ENCODE data around the gene TBC1D32. TPM values are rescaled to one million over a fixed set of nuclear protein-coding genes. Genes with fewer than 3 reads are reported as not detected.

Gene TBC1D32
- polyA plus RNA-seq, 1 of the 3 experiments (the other 2 are of a cell fraction) = 2.3 TPM

DNA sequence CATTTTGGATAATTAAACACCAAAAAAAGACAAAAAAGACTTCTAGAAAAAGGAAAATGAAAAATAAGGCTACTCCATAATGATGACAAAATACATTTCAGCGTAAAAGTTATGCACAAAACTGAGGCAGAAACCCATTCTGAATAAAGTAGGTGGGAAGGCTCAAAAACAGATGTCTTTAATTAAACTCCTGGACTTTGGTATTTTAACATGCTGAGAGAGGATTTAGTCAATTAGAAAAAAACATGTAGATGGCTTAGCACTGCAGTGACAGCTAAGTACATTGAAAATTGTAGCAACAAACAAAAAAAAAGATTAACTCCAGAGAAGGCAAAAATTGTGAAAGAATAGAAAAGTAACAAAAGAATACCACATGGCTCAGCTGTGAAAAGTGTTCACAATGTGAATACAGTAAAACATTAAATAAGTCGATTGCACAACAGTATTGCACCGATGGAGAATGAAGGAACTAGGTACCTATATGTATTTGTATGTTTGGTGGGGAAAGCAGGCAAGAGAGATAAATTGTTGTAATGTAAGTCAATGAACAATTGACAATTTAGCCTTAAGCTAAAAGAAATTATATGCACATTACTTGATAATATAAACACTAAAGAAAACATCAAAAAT is 59.5 kb downstream of the TBC1D32 start:
- no peaks in the 10 kb centered on the region for H3K9me3 ChIP-seq
- H3K9ac ChIP-seq = no peak overlapping the region
- TF ChIP-seq, protein P1, sequence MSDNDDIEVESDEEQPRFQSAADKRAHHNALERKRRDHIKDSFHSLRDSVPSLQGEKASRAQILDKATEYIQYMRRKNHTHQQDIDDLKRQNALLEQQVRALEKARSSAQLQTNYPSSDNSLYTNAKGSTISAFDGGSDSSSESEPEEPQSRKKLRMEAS (IDR thresholded peaks at IDR 0.05; ENCODE audit: low read depth) = no peak
- no peak for DNase-seq
- no peak overlapping the region for H2AFZ ChIP-seq (ENCODE audit: low read depth)
- no peaks in the 10 kb centered on the region for H4K20me1 ChIP-seq (ENCODE audit: insufficient read depth)
- no peaks in the 10 kb centered on the region for H3F3A ChIP-seq (replicated peaks; ENCODE audit: insufficient read depth)
- no peak overlapping the region for H3K27ac ChIP-seq (ENCODE audit: low read depth in 2 of 2, low read length in 1 of 2)
- 92% methylated on average over 3 of the region's 3 CpGs for WGBS (ENCODE audit: low lambda C conversion rate)
- no peaks in the 10 kb centered on the region for H3K79me2 ChIP-seq (ENCODE audit: insufficient read depth)
- peaks cover 2 to 4% of the 10 kb centered on the region in 2 experiments for H3K36me3 ChIP-seq (replicated peaks in 1 of 2; ENCODE audit: control insufficient read depth in 1 of 2, insufficient read depth in 2 of 2, low read length in 1 of 2)
- no peaks in the 10 kb centered on the region for H3K9me2 ChIP-seq
- ChIA-PET CTCF (interaction anchor here (1.2 kb wide), 1 partner anchor 9 kb away, joined by 5 read pairs; no protein-coding TSS in a partner anchor), POLR2A (no interaction called here)
- H3K4me3 ChIP-seq (ENCODE audit: low read depth in 2 of 2, low read length in 1 of 2) = no peak overlapping the region
- no peak overlapping the region for H3K4me2 ChIP-seq
- no peaks in the 10 kb centered on the region for H3K27me3 ChIP-seq (ENCODE audit: insufficient read depth)
- H3K4me1 ChIP-seq (ENCODE audit: control insufficient read depth in 1 of 2, insufficient read depth in 2 of 2, low read depth in 1 of 2, low read length in 1 of 2) = peaks cover 0 to 4% of the 10 kb centered on the region in 2 experiments; a peak in 2 of 4 replicates

DNA sequence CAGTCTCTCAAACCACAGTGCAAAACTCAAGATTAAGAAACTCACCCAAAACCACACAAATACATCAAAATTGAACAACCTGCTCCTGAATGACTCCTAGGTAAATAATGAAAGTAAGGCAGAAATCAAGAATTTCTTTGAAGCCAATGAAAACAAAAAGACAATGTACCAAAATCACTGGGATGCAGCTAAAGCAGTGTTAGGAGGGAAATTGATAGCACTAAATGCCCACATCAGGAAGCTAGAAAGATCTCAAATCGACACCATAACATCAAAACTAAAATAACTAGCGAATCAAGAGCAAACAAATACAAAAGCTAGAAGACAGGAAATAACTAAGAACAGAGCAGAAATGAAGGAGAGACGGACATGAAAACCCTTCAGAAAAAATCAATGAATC is 70.5 kb downstream of the TBC1D32 start:
- ChIA-PET POLR2A (no interaction called here), CTCF (interaction anchor here (0.7 to 0.8 kb wide), 2 partner anchors 208 to 1228 kb away, joined by 4 read pairs; no protein-coding TSS in a partner anchor)
- Histone ChIP-seq H4K20me1 (ENCODE audit: insufficient read depth) (no peaks in the 10 kb centered on the region), H3K4me1 (ENCODE audit: control insufficient read depth in 1 of 2, insufficient read depth in 2 of 2, low read depth in 1 of 2, low read length in 1 of 2) (no peaks in the 10 kb centered on the region), H3K9me2 (no peaks in the 10 kb centered on the region), H2AFZ (ENCODE audit: low read depth) (no peak overlapping the region), H3K4me3 (ENCODE audit: low read depth in 2 of 2, low read length in 1 of 2) (no peak overlapping the region), H3K4me2 (no peak overlapping the region), H3K27me3 (ENCODE audit: insufficient read depth) (no peaks in the 10 kb centered on the region), H3K9ac (no peak overlapping the region), H3F3A (replicated peaks; ENCODE audit: insufficient read depth) (no peaks in the 10 kb centered on the region), H3K79me2 (ENCODE audit: insufficient read depth) (no peaks in the 10 kb centered on the region), H3K36me3 (replicated peaks in 1 of 2; ENCODE audit: control insufficient read depth in 1 of 2, insufficient read depth in 2 of 2, low read length in 1 of 2) (no peaks in the 10 kb centered on the region), H3K27ac (ENCODE audit: low read depth in 2 of 2, low read length in 1 of 2) (no peak overlapping the region), H3K9me3 (no peaks in the 10 kb centered on the region)
- DNase-seq = no peak
- TF ChIP-seq EZH2phosphoT487 (IDR thresholded peaks at IDR 0.05; ENCODE audit: borderline replicate concordance, low read depth) (no peak), EP300 (IDR thresholded peaks at IDR 0.05; ENCODE audit: borderline replicate concordance in 1 of 2, low read depth in 1 of 2, low read length in 1 of 2) (no peak), YY1 (IDR thresholded peaks at IDR 0.05; ENCODE audit: low read depth) (no peak), CHD2 (IDR thresholded peaks at IDR 0.05; ENCODE audit: low read length, partially characterized antibody) (no peak), TAF1 (IDR thresholded peaks at IDR 0.05; ENCODE audit: borderline replicate concordance, low read depth, low read length) (no peak), RCOR1 (IDR thresholded peaks at IDR 0.05; ENCODE audit: low read length) (no peak), JUND (IDR thresholded peaks at IDR 0.05) (no peak), RFX5 (IDR thresholded peaks at IDR 0.05; ENCODE audit: low read length) (no peak), RAD21 (IDR thresholded peaks at IDR 0.05; ENCODE audit: low read length) (no peak)
- TF ChIP-seq, protein P2, sequence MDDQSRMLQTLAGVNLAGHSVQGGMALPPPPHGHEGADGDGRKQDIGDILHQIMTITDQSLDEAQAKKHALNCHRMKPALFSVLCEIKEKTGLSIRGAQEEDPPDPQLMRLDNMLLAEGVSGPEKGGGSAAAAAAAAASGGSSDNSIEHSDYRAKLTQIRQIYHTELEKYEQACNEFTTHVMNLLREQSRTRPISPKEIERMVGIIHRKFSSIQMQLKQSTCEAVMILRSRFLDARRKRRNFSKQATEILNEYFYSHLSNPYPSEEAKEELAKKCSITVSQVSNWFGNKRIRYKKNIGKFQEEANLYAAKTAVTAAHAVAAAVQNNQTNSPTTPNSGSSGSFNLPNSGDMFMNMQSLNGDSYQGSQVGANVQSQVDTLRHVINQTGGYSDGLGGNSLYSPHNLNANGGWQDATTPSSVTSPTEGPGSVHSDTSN (IDR thresholded peaks at IDR 0.05) = no peak
- TF ChIP-seq, protein P3, sequence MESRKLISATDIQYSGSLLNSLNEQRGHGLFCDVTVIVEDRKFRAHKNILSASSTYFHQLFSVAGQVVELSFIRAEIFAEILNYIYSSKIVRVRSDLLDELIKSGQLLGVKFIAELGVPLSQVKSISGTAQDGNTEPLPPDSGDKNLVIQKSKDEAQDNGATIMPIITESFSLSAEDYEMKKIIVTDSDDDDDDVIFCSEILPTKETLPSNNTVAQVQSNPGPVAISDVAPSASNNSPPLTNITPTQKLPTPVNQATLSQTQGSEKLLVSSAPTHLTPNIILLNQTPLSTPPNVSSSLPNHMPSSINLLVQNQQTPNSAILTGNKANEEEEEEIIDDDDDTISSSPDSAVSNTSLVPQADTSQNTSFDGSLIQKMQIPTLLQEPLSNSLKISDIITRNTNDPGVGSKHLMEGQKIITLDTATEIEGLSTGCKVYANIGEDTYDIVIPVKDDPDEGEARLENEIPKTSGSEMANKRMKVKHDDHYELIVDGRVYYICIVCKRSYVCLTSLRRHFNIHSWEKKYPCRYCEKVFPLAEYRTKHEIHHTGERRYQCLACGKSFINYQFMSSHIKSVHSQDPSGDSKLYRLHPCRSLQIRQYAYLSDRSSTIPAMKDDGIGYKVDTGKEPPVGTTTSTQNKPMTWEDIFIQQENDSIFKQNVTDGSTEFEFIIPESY (IDR thresholded peaks at IDR 0.05; ENCODE audit: borderline replicate concordance, low read depth) = no peak
- TF ChIP-seq, protein P4, sequence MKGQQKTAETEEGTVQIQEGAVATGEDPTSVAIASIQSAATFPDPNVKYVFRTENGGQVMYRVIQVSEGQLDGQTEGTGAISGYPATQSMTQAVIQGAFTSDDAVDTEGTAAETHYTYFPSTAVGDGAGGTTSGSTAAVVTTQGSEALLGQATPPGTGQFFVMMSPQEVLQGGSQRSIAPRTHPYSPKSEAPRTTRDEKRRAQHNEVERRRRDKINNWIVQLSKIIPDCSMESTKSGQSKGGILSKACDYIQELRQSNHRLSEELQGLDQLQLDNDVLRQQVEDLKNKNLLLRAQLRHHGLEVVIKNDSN (IDR thresholded peaks at IDR 0.05; ENCODE audit: borderline replicate concordance, low read depth) = no peak
- TF ChIP-seq, protein P5, sequence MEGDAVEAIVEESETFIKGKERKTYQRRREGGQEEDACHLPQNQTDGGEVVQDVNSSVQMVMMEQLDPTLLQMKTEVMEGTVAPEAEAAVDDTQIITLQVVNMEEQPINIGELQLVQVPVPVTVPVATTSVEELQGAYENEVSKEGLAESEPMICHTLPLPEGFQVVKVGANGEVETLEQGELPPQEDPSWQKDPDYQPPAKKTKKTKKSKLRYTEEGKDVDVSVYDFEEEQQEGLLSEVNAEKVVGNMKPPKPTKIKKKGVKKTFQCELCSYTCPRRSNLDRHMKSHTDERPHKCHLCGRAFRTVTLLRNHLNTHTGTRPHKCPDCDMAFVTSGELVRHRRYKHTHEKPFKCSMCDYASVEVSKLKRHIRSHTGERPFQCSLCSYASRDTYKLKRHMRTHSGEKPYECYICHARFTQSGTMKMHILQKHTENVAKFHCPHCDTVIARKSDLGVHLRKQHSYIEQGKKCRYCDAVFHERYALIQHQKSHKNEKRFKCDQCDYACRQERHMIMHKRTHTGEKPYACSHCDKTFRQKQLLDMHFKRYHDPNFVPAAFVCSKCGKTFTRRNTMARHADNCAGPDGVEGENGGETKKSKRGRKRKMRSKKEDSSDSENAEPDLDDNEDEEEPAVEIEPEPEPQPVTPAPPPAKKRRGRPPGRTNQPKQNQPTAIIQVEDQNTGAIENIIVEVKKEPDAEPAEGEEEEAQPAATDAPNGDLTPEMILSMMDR (IDR thresholded peaks at IDR 0.05) = no peak
- 44% methylated on average over 3 of the region's 3 CpGs for WGBS (ENCODE audit: low lambda C conversion rate)
